T47D (cell line): ENCODE measurements around the gene STIL.
"Not testable (repeated sequence)": the region's sequence is repeated elsewhere in the genome, so short reads cannot be mapped to it uniquely, and the experiment has no call there.

Experiments
- DNase-seq, 2 experiments: peaks; one replicate each; pipeline versions ENCODE4 v3.0.0 to v3.0.0-alpha.2; 2011 to 2012; ENCODE audit warnings: low read depth in 1 of 2, low spot score in 1 of 2
- JUND ChIP-seq: IDR thresholded peaks from 2 replicates; pipeline ENCODE4 v1.6.1; 2012; ENCODE audit warnings: low read depth
- in situ Hi-C: cut with HindIII; loops from 2 replicates; pipeline ENCODE4 v1.10.0; 2016; ENCODE audit warnings: low sequenced_read_pairs, low pct_unique_long_range_greater_than_20kb

STIL gene

GRCh38 chr1:47207803-47208373 is 106.1 kb downstream of the STIL start:
- no peak for DNase-seq
- no peak for TF ChIP-seq JUND
- in situ Hi-C loops: no loop called here

- in situ Hi-C loops: no loop called here
- TF ChIP-seq JUND: no peak
- DNase-seq: no peak
Measured at GRCh38 chr1:47205918-47206317, 108.0 kb downstream of the STIL start.

DNA sequence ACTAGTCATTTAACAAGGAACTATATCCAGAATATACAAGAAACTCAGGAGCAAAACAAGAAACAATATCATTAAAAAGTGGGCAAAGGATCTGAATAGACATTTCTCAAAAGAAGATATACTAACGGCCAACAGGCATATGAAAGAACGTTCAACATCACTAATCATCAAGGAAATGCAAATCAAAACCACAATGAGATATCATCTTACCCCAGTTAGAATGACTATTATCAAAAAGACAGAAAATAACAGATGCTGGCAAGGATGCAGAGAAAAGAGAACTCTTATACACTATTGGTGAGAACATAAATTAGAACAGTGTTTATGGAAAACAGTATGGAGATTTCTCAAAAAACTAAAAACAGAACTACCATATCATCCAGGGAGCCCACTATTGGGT is 110.4 kb downstream of the STIL start:
- in situ Hi-C loops: not testable (repeated sequence)

DNA sequence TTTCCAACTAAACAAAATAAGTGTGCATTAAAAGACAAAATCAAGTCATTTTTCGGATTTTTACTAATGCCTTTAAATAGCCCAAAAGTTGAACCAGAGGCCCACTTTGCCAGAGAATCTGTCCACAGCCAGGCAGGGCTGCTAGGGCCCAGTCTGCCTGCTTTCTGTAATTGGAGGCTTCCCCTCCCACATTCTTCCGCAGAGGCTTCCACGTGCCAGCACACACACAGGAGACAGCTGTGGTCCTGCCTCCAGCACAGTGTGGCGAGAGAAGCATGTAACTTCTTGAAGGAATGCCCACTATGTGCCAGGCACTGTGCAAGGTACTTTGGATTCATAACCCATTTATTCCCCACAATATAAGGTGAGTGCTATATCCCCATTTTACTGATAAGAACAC is 112.8 kb downstream of the STIL start:
- no peak for TF ChIP-seq JUND

More for the DNA sequence above, 110.4 kb downstream of the STIL start:
- not testable (repeated sequence) for DNase-seq

More for the DNA sequence above, 112.8 kb downstream of the STIL start:
- in situ Hi-C loops: no loop called here
- no peak for DNase-seq
